Prostate gland (tissue), 2 donors: ENCODE measurements around the gene ANKRD42.

Experiments used
- POLR2A ChIP-seq: fragments of 450-650 bp; IDR thresholded peaks from one replicate; pipeline ENCODE4 v1.6.1; 2016; ENCODE audit warnings: antibody characterized with exemption, mild to moderate bottlenecking
- POLR2AphosphoS5 ChIP-seq: sonication (generic); formaldehyde crosslinking; IDR thresholded peaks from one replicate; pipeline ENCODE4 v1.6.1; 2017; ENCODE audit warnings: antibody characterized with exemption
- TF ChIP-seq, protein P1 (sequence below), 4 experiments: fragments of 200-600 bp in 2 of 4; fragments of 450-650 bp in 2 of 4; sonication (generic) in 2 of 4; IDR thresholded peaks; 1 replicate in 3 of 4; 2 replicates in 1 of 4; pipeline ENCODE4 v1.5.1; 2016 to 2019; ENCODE audit warnings: antibody characterized with exemption in 4 of 4, mild to moderate bottlenecking in 2 of 4, moderate library complexity in 2 of 4

DNA sequence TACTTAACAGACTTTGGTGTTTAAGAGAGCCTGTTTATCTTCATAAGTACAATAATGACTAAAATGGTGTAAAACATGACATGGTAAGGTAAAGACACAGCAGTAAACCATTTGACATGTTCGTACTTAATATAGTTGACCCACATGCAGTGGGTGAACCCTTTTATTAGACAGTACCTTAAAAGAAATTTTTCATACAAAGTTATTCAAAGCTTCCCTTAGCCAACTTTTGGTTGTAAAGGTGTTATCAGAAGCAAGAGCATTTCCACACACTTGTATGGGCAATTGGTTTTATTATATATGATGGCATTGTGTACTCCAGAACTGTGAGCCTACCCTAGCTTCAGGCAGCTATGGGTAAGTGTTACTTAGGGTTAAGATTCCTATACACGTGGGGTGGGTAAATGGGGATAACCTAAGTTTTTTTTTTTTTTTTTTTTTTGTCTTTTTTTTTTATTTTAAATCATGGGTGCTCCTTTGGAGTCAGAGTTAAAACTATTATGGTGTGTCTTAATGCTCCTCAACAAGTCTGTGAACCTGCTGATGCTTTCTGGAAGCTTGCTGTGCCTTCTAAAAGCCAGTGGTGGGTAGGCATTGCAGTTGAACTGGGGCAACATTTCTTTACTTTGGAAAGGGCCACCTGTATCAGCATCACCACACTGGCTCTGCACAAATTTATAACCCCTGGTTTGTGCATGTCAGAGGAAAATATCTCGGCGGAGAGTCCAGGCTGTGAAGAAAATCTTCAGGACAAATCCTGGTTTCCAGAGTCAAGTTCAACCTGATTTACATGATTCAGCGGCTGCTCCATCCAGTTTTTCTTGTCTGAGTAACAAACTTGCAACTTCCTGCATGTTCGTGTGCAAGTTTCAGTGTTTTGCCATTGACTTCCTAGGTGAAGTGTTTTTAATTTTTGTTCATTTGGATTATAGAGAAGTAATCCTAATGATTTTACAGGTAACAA is 33.3 kb upstream of the ANKRD42 start:
- TF ChIP-seq, protein P1, sequence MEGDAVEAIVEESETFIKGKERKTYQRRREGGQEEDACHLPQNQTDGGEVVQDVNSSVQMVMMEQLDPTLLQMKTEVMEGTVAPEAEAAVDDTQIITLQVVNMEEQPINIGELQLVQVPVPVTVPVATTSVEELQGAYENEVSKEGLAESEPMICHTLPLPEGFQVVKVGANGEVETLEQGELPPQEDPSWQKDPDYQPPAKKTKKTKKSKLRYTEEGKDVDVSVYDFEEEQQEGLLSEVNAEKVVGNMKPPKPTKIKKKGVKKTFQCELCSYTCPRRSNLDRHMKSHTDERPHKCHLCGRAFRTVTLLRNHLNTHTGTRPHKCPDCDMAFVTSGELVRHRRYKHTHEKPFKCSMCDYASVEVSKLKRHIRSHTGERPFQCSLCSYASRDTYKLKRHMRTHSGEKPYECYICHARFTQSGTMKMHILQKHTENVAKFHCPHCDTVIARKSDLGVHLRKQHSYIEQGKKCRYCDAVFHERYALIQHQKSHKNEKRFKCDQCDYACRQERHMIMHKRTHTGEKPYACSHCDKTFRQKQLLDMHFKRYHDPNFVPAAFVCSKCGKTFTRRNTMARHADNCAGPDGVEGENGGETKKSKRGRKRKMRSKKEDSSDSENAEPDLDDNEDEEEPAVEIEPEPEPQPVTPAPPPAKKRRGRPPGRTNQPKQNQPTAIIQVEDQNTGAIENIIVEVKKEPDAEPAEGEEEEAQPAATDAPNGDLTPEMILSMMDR (IDR thresholded peaks at IDR 0.05), result no peak
- no peak for TF ChIP-seq POLR2A
- TF ChIP-seq POLR2AphosphoS5, result peak; percentile 80
